Skin epidermis (tissue), 12 donors: ENCODE results near the gene ARID1B.

ENCODE experiments used
- H3K27ac ChIP-seq, 21 experiments: fragments of 200-600 bp; sonication (generic) in 11 of 21; one replicate each; pipeline ENCODE4 v1.5.0; 2020; ENCODE audit warnings: mild to moderate bottlenecking in 3 of 21, inconsistent platforms in 2 of 21, moderate library complexity in 2 of 21
- H3K4me3 ChIP-seq, 7 experiments: fragments of 200-600 bp; sonication (generic) in 2 of 7; one replicate each; pipeline ENCODE4 v1.5.0; 2020; ENCODE audit warnings: inconsistent platforms in 2 of 7, mild to moderate bottlenecking in 2 of 7, moderate library complexity in 1 of 7

The ARID1B gene

GRCh38 chr6:157211603-157212455 lies 434.7 kb downstream of the ARID1B start:
- Histone ChIP-seq H3K4me3 (no peak overlapping the region), H3K27ac (no peak overlapping the region)

- Histone ChIP-seq H3K4me3 (no peak overlapping the region), H3K27ac (no peak overlapping the region)
Observed at GRCh38 chr6:157213426-157213825, 436.2 kb downstream of the ARID1B start.

GRCh38 chr6:157213907-157214565 lies 436.9 kb downstream of the ARID1B start:
- Histone ChIP-seq H3K27ac (no peak overlapping the region), H3K4me3 (no peak overlapping the region)

GRCh38 chr6:157215717-157216116 lies 438.5 kb downstream of the ARID1B start:
- H3K27ac ChIP-seq, result no peak overlapping the region

GRCh38 chr6:157216570-157216969 lies 439.4 kb downstream of the ARID1B start:
- Histone ChIP-seq H3K4me3 (no peak overlapping the region), H3K27ac (no peak overlapping the region)

More at GRCh38 chr6:157215717-157216116, 438.5 kb downstream of the ARID1B start:
- H3K4me3 ChIP-seq, result no peak overlapping the region

- Histone ChIP-seq H3K4me3 (no peak overlapping the region), H3K27ac (no peak overlapping the region)
Observed at GRCh38 chr6:157217198-157217893, 440.2 kb downstream of the ARID1B start.

- no peak overlapping the region for H3K4me3 ChIP-seq
- H3K27ac ChIP-seq, result no peak overlapping the region
Observed at GRCh38 chr6:157217894-157218370, 440.8 kb downstream of the ARID1B start.

GRCh38 chr6:157218371-157219198 lies 441.4 kb downstream of the ARID1B start:
- Histone ChIP-seq H3K27ac (peak overlapping the region in 6 of 21 experiments; percentile 17 to 59 (median 26)), H3K4me3 (no peak overlapping the region)

- Histone ChIP-seq H3K4me3 (no peak overlapping the region), H3K27ac (peak overlapping the region in 7 of 21 experiments; percentile 11 to 59 (median 21))
Observed at GRCh38 chr6:157219201-157220200, 442.3 kb downstream of the ARID1B start.

GRCh38 chr6:157220485-157220884 lies 443.3 kb downstream of the ARID1B start:
- peak overlapping the region in 11 of 21 experiments; percentile 22 to 83 (median 59) for H3K27ac ChIP-seq
- H3K4me3 ChIP-seq, result peak overlapping the region in 6 of 7 experiments; percentile 26 to 38 (median 33)

- Histone ChIP-seq H3K27ac (peak overlapping the region in 17 of 21 experiments; percentile 6 to 83 (median 57)), H3K4me3 (peak overlapping the region; percentile 26 to 38 (median 33))
Observed at GRCh38 chr6:157221049-157221816, 444.1 kb downstream of the ARID1B start.

- Histone ChIP-seq H3K4me3 (no peak overlapping the region), H3K27ac (peak overlapping the region in 4 of 21 experiments; percentile 55 to 83 (median 73))
Observed at GRCh38 chr6:157221817-157222175, 444.6 kb downstream of the ARID1B start.

GRCh38 chr6:157222201-157222981 lies 445.2 kb downstream of the ARID1B start:
- Histone ChIP-seq H3K4me3 (no peak overlapping the region), H3K27ac (no peak overlapping the region)

GRCh38 chr6:157223021-157223430 lies 445.8 kb downstream of the ARID1B start:
- Histone ChIP-seq H3K27ac (no peak overlapping the region), H3K4me3 (no peak overlapping the region)

- Histone ChIP-seq H3K27ac (no peak overlapping the region), H3K4me3 (no peak overlapping the region)
Observed at GRCh38 chr6:157223511-157223910, 446.3 kb downstream of the ARID1B start.

- H3K27ac ChIP-seq, result peak overlapping the region in 3 of 21 experiments; percentile 36 to 73 (median 44)
- H3K4me3 ChIP-seq, result no peak overlapping the region
Observed at GRCh38 chr6:157224178-157224950, 447.2 kb downstream of the ARID1B start.
